HG03469 (cell line): ENCODE measurements around the gene C16orf86.

Experiments used
- ATAC-seq: cut with Tn5 transposase; IDR thresholded peaks from one replicate; pipeline ENCODE4 v1.9.1; 2021; ENCODE audit warnings: mild to moderate bottlenecking, moderate library complexity, moderate number of reproducible peaks; ENCODE audit not compliant: unreplicated experiment

The C16orf86 gene

DNA sequence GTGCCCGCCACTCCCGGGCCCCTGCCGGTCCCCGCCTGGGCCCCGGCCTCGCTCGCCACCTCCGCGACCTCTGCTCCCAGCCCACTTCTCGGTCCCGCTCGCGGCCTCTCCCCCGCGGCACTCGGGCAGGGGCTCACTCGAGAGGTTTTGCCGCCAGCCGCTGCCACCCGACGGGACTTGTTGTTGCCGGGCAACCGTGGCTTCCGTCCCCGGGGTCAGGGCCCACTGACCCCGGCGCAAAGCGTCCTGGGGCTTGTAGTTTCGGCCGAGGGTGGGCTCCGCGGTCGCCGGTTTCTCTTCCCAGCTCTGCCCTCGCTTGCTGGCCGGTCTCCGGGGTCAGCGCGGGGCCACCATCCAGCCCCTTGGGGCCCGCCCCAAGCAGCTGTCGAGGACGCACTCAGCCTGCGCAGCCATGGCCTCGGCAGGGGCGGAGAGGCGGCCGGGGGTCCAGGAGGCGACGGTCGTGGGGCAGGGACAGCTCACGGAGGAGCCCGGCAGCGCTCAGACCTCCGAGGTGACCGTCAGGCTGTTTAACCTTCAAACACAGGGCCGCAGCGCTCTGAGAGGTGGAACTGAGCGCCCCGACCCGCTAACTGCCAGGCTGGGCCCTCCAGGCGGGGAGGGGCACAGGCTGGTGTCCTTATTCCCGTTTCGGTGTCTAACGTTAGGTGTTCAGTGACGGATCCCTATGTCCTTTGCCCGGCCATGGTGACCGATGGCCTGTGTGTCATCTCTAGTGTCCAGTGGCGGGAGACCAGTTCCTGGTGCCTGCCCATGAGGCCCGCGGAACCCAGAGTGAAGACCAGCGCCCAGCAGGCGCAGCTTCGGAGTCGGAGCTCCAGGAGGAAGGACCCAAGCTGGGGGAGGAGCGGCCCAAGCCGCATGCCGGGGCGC is at the start of gene C16orf86, which contains the start of gene ENKD1:
C16orf86 (plus strand) TSS at position 256 of the 894 bp plus-strand sequence; CDS start at position 413, 157 bp downstream.
ENKD1 (minus strand) TSS at position 192 of the 894 bp plus-strand sequence. CDS start 308 bp downstream, outside the sequence.
- ATAC-seq = no peak

DNA sequence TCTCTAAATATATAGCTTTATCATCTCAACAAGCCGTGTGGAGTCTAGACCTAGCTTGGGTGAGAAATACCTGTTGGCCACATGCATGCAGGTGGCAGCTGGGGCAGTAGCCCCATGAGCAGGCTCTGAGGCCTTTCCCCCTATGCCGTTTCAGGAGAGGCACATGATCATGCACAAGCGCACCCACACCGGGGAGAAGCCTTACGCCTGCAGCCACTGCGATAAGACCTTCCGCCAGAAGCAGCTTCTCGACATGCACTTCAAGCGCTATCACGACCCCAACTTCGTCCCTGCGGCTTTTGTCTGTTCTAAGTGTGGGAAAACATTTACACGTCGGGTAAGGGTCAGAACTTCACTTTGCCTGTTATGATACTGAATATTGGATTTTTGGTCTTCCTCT is 38.4 kb upstream of the C16orf86 start:
- ATAC-seq = no peak

GRCh38 chr16:67632415-67633172 is 34.0 kb upstream of the C16orf86 start:
- no peak for ATAC-seq

DNA sequence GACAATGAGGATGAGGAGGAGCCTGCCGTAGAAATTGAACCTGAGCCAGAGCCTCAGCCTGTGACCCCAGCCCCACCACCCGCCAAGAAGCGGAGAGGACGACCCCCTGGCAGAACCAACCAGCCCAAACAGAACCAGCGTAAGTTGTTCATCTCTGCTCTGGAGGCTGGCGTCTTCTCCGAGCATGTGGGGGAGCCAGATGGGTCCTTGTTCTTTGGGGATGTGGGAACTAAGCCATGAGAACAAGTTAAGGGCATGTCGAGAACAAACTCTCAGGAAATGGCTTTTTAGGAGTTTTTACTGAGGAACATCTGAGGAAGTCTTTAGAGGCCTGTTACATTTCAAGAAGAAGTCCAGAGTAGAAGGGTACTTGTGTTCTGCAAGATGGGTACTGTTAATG is 29.9 kb upstream of the C16orf86 start:
- ATAC-seq = no peak

DNA sequence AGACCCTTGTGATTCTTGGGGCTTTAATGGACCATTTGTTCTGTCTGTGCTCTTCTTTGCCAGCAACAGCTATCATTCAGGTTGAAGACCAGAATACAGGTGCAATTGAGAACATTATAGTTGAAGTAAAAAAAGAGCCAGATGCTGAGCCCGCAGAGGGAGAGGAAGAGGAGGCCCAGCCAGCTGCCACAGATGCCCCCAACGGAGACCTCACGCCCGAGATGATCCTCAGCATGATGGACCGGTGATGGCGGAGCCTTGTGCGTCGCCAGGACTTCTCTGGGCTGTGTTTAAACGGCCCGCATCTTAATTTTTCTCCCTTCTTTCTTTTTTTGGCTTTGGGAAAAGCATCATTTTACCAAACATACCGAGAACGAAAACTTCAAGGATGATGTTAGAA is 29.0 kb upstream of the C16orf86 start:
- no peak for ATAC-seq

GRCh38 chr16:67641779-67642708 is 24.6 kb upstream of the C16orf86 start:
- ATAC-seq = no peak

GRCh38 chr16:67644038-67644437 is 22.6 kb upstream of the C16orf86 start:
- ATAC-seq = no peak

GRCh38 chr16:67645397-67646121 is 21.1 kb upstream of the C16orf86 start:
- ATAC-seq = no peak

GRCh38 chr16:67647111-67647651 is 19.4 kb upstream of the C16orf86 start:
- ATAC-seq = no peak

DNA sequence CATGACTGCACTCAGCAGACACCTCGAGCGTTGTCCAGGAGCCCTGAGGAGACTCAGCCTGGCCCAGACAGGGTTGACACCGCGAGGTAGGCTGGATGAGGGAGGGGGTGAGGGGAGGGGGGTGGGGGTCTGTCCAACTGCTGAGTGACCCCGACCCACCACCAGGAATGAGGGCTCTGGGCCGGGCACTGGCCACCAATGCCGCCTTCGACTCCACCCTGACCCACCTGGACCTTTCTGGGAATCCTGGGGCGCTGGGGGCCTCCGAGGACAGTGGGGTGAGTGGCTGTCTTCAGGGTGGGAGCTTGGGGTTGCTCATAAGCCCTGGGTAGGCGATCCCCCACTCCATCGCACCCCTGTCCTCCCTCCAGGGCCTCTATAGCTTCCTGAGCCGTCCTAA is 18.9 kb upstream of the C16orf86 start:
- ATAC-seq = no peak

DNA sequence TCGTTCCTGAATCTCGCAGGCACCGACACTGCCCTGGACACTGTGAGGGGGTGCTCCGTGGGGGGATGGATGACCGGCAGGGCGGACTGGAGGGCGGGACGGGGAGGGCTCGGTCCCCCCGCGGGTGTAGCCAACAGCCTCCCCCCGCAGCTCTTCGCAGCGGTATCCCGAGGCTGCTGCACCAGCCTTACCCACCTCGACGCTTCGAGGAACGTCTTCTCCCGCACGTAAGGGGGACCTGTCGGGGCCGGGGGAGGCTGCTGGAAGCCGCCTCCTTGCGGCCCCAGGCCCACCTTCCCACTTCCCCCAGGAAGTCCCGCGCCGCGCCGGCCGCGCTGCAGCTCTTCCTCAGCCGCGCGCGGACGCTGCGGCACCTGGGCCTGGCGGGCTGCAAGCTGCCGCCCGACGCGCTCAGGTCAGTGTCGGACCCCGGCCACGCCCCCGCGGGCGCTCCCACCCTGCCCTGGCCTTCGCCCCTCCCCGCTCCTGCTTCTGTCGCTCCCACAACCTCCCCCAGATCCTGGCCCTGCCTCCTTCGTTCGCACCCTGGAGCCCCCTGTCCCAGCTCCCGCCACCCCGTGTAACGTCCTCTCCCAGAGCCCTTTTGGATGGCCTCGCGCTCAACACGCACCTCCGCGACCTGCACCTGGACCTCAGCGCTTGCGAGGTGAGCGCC is 18.4 kb upstream of the C16orf86 start:
- ATAC-seq = no peak

- no peak for ATAC-seq
Observed at GRCh38 chr16:67648764-67649407, 17.7 kb upstream of the C16orf86 start.

DNA sequence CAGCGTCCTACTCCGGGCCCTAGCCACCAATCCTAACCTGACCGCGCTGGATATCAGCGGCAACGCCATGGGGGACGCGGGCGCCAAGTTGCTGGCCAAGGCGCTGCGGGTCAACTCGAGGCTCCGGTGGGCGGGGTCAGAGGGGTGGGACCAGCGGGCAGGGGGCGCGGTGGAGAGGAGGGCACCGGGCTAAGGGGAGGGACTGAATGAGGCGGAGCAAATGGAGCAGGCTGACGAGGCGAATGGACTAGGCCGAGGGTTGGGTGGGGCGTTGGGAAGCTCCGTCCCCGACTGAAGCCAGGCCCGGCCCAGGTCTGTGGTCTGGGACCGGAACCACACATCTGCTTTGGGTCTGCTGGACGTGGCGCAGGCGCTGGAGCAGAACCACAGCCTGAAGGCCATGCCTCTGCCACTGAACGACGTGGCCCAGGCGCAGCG is 17.1 kb upstream of the C16orf86 start:
- ATAC-seq = no peak

GRCh38 chr16:67650023-67650422 is 16.6 kb upstream of the C16orf86 start:
- no peak for ATAC-seq

- ATAC-seq = no peak
Observed at GRCh38 chr16:67651039-67651438, 15.6 kb upstream of the C16orf86 start.

DNA sequence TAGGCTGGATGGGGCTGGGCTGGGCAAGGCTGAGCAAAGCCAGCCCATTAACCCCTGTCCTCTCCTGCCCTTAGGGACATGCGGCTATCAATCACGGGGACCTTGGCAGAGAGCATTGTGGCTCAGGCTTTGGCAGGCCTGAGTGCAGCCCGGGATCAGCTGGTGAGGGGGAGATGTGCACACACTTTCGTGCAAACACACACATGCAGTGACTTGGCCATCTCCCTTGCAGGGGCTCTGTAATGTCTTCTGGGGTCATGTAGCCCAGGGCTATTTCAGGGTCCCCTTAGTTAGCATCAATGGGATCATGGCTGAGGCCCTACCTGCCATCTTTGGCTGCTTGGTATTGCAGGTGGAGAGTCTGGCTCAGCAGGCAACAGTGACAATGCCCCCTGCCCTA is 14.8 kb upstream of the C16orf86 start:
- ATAC-seq = no peak

DNA sequence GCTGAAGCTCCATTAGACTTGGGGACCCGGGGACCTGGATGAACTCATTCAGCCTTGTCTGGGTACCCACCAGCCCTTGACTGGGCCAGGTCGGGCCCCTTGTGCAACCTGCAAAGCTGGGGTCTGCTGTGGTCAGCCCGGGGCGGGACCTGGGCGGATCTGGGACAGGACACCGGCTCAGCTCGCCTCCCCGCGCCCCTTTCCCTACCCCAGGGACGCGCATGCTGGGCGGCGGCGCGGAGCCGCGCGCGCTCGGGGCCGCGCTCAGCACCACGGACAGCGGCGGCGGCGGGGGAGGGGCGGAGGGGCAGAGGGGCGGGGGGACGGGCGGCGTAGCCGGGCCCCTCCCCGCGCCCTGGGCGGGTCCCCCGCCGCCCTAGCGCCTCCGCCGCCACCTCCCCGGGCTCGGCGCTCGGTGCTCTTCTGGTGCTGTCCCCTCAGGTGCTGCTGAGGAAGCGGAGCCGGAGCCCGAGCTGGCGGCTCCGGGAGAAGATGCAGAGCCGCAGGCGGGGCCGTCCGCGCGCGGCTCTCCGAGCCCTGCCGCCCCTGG is 14.0 kb upstream of the C16orf86 start:
- no peak for ATAC-seq

DNA sequence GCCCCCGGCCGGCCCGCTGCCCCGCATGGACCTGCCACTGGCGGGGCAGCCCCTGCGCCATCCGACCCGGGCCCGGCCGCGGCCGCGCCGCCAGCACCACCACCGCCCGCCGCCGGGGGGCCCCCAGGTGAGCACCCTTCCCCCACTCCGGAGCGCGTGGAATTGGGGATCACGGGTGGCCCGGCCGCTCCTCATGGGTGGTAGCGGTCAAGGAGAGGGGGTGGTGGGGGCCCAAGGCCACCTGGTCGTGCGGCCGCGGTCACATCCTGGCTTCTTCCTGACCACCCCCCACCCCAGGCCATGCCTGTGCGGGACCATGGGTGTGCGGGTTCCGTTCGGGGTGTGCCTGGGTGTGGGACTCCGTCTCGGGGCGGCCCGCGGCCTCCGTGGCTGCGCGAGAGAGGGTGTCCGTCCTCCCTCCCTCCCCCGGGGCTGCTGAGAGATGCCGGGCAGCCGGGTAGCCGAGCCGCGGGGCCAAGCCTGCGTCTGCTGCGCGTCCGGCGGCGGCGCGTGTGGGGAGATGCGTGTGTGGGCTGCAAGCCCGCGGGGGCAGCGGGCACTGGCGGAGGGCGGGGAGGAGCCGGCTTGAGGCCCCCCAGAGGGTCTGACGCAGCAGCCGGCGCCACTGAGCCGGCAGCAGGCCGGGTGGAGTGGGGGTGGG is 13.4 kb upstream of the C16orf86 start:
- ATAC-seq = no peak
